GM21723 (cell line): ENCODE measurements around the gene DNAH6.

Experiments used
- ATAC-seq: cut with Tn5 transposase; IDR thresholded peaks from one replicate; pipeline ENCODE4 v1.9.1; 2021; ENCODE audit warnings: mild to moderate bottlenecking, moderate library complexity; ENCODE audit not compliant: unreplicated experiment

DNAH6 gene

DNA sequence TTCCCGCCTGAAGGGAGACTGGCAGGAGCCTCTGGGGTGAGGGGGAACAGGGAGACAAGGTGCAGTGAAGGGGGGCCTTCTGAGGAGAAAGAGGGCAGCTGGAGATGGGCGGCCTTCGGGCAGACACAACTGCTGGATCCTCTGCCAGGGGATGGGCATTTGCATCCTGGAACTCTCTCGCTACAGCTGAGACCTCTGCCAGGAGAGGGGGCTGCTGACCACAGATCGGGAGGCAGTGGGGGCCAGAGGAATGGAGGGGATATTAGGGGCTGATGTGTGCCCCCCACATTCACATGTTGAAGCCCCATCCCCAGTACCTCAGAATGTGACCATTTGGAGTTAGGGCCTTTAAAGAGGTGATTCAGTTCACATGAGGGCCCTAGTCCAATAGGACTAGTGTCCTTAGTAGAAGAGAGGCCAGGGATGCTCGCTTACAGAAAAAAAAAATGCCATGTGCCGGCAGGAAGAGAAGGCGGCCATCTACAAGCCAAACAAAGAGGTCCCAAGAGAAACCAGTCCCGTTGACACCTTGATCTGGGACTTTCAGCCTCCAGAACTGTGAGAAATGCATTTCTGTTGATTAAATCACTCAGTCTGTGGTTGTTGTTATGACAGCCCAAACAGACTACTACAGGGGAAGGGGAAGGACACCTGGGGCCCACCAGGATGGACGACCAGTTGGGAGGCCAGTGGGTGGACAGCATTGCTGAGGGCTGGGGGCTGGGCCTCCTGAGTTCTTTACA, 314.6 kb downstream of the DNAH6 start:
- no peak for ATAC-seq

DNA sequence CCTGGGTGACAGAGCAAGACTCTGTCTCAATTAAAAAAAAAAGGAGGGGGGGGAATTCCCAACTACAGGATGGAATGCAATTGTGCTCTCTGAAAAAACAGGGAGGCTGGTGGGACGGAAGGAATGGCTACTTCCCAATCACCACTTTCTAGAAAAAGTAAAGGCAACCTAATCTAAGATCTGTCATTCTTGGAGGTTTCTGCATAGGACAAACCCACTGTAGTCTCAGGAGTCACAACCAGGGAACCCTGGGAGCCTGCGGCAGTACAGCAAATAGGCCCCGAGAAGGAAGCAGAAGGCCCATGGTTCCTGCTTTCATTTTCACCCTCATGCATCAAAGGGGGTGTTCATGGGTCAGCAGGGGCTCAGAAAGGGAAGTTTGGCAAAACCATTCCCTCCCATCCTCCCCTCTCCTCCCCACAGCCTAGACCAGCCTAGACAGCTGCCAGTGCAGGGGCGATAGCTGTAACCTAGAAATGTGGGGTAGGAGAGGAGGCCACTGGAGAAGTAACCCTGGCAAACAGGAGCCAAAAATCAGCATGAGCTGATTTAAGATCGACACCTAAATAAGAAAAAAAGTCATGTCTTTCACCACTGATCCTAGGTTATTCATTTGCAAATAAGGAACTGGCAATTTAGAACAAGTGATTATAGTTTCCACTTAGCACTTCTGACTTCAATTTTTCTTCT, 316.6 kb downstream of the DNAH6 start:
- ATAC-seq = peak; percentile 83

DNA sequence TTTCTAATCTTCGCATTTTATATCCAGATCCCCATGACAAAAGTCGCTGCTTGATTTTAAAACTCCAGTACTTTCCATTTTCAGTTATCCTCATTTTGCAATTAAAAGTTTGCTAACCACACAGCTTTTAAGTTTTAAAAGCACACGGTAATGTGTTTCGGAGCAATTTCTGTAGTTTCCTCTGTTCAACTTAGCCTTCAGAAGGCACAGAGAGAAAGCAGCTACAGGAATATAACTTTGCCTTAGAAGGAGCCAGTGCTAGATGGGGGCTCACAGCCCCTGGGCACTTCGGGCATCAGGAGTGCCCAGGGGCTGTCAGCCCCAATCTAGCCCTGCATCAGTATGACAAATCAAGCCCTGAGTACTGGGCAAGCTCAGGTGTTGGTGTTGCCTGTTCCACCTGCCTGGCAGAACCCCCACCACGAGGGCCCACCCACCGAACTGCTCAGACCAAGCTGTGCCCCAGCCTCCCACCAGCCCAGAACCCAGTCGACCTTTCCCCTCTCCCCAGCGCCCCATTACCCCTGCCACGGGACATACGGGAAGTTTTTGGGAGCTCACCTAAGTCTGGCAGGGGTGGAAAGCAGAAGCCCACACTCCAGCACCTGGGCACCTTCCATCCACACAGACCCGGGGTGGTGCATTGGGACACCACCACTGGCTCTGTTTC, 317.3 kb downstream of the DNAH6 start:
- no peak for ATAC-seq

DNA sequence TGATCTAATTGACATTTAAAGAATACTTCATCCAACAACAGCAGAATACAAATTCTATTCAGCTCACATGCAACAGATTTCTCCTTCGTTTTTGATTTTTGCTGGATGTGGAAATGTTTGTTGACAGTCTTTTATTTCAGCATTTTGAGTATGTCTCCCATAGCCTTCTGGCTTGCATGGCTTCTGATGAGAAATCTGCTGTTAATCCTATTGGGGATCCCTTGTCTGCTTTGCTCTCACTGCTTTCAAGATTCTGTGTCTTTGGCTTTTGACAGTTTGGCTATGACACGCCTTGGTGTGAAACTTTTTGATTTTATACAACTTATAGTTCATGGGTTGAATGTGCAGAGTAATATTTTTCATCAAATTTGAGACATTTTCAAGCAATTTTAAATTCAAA, 319.9 kb downstream of the DNAH6 start:
- no peak for ATAC-seq

DNA sequence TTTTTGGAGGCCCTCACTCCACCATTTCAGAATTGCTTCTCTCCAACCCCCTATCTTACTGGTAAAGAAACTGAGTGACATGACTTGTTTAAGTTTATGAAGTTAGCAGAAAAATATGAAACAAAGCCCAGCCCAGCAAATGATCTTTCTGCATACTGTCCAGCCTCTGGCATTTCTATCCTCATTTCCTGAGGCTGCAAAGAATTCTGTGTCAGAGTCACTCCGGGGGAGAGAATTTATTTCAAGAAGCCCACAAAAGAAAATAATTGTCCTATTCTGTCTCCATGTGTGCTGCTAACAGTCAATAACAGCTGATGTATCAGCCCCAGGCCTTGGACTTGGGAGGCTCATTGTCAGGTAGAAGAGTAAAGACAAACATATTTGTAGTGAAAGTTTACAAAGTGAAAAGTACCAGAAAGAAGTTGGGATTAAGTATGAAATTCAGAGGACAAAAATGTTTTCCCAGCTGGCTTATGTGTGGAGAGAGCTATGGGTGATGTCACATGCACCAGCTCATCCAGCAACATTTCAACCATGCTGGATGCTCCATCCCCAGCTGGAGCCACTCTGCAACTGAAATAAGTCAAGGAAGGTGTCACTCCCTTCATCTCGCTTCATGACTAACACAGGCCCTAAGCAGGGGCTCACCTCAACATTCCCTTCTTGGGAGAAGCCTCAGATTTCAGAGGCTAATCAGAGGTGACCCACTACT, 322.3 kb downstream of the DNAH6 start:
- no peak for ATAC-seq

DNA sequence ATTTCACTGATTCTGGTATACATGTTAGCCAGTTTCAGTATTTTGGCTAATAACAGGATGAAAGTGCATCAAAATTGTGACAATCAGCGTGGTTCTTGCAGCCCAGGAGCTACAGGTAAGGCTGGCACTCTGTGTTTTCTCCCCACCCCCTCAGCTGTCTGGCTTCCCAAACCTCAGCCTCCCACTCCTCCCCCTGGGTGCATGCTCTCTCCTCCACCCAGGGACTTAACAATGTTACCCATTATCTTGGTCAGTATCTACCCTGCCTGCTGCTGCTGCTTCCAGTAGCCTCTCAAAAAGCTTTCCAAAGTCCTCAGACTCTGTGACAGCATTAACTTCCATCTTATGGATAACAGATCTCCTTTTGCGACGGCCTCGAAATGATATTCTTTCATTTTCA, 323.6 kb downstream of the DNAH6 start:
- no peak for ATAC-seq

DNA sequence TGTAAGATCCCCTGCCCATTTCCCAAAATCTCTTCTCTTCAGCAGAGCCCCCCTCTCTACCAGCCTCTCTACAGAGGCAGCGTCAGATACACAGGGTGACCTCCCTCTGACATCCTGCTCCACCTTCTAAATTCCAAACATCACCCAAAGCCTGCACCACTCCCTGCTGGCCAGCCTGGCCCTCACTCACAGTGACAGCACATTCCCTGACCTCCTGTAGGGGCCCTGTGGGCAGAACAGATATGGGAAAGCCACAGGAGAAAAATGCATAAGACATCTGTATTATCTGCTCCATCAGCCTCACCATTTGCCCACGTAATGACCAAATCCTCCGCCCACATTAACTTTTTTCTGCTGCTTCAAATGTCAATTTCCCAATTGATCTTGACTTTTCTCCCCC, 324.0 kb downstream of the DNAH6 start:
- no peak for ATAC-seq

DNA sequence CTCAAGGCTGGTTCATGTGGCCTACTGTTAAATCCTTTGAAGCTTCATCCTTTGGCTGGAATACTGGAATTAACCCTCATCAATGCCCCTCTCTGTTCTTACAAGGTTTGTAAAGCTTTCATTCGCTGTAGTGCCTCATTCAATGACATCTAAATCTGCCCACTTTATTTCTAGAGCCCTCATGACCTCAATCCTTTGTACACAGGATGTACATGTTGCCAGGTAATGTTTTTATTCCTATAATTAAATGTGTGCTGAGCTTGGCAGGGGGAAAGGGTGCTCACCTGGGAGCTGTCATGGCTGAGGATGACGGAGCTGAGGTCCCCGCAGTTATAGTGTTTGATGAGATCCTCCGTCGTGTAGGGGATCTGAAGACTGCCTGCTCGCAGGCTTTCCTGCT, 325.3 kb downstream of the DNAH6 start:
- ATAC-seq = no peak

DNA sequence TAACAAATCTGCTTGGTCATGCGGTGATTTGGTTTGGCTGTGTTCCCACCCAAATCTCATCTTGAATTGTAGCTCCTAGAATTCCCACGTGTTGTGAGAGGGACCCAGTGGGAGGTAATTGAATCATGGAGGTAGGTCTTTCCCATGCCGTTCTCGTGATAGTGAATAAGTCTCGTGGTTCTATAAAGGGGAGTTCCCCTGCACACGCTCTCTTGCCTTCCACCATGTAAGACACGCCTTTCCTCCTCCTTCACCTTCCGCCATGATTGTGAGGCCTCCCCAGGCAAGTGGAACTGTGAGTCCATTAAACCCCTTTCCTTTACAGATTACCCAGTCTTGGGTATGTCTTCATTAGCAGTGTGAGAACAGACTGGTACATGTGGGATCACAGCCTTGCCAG, 327.8 kb downstream of the DNAH6 start:
- no peak for ATAC-seq

DNA sequence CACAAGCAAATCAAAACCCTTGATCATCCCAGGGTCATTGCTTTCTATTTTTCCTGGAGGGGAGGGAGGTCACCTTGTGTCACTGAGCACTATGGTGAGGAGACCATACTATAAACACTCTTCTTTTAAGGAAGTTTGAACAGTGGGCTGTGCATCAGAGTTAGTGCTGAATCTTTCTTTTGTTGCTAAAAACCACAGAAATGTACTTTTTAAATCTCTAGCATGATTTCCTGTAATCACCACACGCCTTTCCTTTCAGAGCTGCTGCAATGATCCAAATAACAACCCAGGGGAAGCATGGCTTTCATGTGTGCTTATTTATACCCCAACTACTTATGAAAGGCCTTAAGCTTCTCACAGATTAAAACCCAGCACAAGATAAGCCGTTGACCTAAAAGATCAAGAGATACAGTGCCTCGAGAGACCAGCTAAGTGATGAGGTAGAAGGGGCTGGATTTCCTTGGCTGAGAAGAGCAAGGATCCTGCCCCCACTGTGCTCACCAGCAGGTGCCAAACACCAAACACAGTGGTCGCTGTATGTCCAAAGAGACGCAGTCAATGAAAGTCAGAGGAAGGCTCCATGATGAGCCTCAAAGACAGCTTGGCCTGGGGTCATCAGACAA, 329.9 kb downstream of the DNAH6 start:
- ATAC-seq = no peak

DNA sequence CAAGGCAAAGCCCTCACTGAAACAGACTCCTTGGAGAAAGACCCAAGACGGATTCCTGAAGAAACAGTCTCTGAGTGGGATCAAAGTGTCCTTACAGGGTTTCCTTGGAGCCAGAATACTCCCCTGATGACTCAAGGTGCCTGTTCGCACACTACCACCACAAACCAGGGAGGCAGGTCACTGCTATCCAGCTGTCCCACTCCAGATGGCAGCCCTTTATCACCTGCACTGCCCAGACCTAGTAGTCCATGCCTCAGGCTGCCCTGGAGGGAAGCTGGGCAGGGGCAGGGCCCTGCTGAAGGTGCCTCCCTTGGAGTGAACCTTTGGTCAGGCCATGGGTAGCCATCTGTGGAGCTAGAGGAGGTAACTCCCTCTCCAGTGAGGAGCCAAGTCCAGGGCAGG, 330.4 kb downstream of the DNAH6 start:
- ATAC-seq = no peak

DNA sequence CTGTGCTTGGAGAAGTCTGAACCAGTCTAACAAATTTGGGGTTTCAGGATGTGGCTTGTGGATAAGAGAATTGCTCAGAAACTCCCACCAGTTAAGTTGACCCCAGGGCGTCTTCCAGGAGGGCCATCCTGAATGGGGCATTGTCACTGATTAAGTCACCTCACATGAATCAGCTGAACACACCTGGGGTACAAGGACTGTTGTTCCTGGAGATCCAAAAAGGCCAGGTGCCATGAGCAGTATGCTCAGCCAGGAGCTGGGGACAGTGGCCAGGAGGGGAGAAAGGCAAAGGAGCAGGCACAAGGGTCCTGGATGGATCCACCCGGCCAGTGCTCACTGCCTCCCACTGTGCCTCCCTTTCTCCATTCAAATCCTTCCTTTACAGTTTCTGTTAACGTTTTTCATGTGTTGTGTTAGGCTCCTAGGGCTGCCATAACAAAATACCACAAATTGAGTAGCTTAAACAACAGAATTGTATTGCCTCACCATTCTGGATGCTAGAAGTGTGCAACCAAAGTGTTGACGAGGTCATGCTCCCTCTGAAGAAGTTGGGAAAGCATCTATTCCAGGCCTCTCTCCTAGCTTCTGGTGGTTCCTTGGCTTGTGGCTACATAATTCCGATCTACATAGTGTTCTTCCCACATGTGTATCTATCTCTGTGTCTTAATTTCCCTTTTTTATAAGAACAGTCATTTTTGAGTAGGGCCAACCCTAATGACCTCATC, 331.2 kb downstream of the DNAH6 start:
- no peak for ATAC-seq

DNA sequence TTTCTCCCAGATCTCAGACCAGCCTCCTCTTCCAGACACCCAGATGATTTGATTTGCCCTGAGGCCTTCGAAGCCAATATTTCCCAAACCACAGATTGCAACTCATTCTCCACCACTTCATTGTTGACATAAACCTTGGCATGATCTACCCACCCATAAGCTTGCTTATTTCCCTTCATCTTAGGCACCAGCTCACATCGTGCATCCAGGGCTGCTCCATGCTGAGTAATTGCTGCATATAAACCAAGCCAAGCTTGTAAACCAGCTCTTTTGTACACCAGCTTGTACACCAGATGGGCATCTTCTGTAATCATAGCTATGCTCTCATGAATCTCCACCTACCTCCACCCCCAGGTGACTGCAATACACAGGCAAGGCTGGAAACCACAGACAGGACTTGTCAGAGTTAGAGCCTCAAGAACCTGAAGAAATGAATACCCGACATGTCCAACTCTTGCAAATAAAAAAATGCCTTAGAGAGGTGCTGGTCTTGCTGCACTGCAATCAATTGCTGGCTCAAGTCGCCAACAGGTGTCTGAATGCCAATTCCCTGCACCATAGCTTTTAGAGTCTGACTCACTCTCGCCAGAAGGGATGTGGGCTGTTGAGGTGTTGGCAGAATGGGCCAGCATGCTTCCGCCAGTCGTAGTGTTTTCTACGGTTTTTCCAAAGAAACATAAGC, 333.1 kb downstream of the DNAH6 start:
- no peak for ATAC-seq

DNA sequence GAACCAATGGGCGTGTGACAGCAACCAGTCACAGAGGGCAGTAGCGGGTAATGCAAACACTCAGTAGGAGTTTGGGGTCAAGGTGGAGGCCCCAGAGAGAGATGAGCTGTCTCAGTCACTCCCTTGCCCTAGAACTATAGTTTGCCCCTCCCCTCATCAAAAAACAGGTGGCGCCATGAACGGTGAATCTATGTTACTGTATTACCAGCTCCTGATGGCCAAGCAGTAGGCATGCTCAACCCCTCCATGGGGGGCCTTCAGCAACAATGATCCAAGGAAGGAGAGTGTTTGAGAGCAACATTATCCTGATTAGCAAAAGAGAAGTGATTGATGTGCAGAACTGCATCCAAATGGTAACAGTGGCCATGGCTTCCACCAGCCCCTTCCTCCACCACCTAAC, 334.2 kb downstream of the DNAH6 start:
- no peak for ATAC-seq

DNA sequence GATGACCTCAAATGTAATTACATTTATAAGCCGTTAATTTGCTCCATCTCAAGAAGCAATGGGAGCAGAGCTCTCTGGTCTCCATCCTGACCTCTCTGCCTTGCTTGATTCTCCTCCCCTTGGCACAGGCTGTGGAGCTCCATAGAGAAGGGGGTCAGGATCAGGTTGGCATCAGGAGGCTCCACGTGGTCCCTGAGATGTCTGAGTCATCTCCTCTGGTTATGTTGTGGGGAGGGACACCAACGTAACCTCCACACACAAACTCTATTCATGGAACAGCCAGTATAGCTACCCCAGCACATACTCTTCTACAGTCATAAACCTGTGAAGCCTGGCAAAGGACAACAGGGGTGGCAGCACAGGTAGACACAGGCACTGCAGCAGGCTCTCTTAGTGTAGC, 335.6 kb downstream of the DNAH6 start:
- ATAC-seq = no peak

DNA sequence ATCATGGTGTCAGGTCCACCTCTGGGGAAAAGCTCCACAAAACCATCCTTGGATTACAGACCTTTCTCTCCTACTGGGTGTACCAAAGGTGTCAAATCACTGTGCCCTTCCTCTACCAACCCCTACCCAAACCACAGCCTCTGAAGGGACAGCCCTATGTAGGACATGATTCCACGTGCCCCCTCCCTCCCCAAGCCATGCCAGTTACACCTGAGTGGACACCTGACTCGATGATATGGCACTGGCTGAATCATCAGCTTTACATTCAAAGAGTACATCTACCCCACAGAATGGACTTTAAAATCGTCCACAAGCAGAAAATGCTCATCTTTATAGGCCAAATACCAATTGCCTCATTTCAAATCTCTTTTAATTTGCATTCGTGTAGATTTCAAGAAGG, 338.6 kb downstream of the DNAH6 start:
- no peak for ATAC-seq

DNA sequence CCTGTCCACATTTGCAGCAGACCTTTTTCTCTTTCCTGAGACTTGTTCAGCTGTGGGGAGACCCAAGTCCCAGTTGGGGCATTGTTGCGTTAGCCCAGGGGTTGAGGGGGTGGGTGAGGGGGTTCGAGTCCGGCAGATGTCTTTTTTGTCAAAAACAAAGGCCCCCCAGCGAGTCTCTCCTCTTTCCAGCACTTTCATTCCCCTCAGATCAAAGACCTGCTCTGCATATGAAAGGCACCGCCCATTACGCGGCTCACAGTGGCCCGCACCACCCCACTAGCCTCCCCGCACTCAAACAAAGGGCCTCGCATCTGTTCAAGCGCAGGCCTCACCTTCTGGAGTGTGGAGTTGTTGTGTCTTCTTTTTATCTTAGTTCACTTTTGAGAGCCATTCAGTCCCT, 339.4 kb downstream of the DNAH6 start:
- ATAC-seq = no peak

DNA sequence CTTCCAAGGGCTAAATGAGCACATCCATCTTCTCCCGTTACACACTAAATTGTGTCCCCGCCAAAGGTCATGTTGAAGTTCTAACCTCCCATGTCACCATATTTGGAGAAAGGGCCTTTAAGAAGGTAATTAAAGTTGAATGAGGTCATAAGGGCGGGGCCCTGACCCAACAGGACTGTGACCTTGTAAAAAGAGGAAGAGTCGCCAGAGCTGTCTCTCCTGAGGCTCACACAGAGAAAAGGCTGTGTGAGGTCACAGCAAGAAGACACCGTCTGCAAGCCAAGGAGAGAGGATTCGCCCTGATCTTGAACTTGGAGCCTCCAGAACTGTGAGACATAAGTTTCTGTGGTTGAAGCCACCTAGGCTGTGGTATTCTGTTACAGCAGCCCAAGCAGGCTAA, 340.5 kb downstream of the DNAH6 start:
- no peak for ATAC-seq

DNA sequence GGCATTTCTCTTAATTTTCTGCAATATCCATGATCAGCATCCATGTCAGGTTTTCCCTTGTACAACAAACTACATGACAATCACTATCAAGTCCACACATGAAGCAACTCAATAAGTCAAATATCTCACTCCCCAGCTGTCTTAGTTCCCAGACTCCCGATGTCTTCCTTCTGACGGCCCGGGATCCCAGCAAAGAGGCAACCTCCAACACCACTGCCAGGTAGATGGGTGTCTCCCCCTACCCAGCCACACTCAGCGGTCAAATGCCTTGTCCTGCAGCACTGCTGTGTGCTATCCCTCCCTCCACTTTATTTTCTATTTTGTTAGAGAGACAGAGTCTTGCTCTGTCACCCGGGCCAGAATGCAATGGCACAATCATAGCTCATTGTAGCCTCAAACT, 341.3 kb downstream of the DNAH6 start:
- no peak for ATAC-seq

DNA sequence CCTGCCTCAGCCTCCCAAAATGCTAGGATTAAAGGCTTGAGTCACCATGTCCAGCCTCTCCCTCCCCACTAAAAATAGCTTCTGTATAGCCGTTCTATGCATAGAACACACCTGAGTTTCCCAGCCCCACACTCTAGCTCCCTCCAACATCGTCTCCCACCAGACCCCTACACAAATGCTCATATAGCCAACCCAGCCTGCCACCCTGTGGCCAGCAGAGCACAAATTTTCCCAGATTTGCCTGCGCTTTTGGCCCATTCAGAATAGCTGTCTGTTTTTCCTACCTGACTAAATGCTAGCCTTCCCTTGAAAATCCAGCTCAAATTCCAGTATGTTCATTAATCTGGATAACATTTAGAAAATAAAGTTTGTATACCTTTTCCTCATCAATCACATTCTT, 341.8 kb downstream of the DNAH6 start:
- ATAC-seq = no peak
